Measurements from ENCODE around the gene FNBP1L. TPM values are rescaled to one million over a fixed set of nuclear protein-coding genes. Genes with fewer than 3 reads are reported as not detected.

The FNBP1L gene
- total RNA-seq, 3 donors from 2014 or later = 33.1 to 117 (median 63.6) TPM

DNA sequence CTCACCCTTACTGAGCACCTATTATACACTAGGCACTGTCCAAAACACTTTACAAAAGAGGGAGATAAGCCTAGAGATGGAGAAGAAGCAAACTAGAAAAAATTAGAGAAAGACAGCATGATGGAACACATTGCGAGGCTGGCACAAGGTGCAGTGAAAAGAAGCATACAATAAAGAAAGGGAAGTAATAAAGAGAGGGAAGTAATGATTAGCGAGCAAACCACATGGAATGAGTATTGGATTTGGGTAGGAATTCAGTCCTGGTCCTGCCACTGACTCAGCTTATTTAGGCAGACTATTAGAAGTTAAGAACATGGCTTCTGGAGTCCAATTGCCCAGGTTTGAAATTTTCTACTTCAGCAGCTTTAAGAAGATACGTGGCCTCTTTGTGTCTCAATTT lies 32.6 kb upstream of the FNBP1L start:
- H3K27ac ChIP-seq = no peak overlapping the region
- H3K4me1 ChIP-seq = no peaks in the 10 kb centered on the region
- intact Hi-C loops (cut with DNase I; ENCODE audit: low total_unique reads) = no loop called here
- TF ChIP-seq POLR2AphosphoS5 (IDR thresholded peaks at IDR 0.05) (no peak), CTCF (IDR thresholded peaks at IDR 0.05) (no peak), POLR2A (IDR thresholded peaks at IDR 0.05) (no peak)
- H3K27me3 ChIP-seq = no peaks in the 10 kb centered on the region
- H3K36me3 ChIP-seq = no peaks in the 10 kb centered on the region
- peak overlapping the region in 1 of 3 donors; percentile 3 for H3K4me3 ChIP-seq
- no peaks in the 10 kb centered on the region for H3K9me3 ChIP-seq
- no peak for DNase-seq (ENCODE audit: low spot score in 2 of 2)

GRCh38 chr1:93416183-93416582 lies 31.7 kb upstream of the FNBP1L start:
- H3K4me3 ChIP-seq = no peak overlapping the region
- intact Hi-C loops (cut with DNase I; ENCODE audit: low total_unique reads) = no loop called here
- H3K4me1 ChIP-seq = no peaks in the 10 kb centered on the region
- TF ChIP-seq POLR2A (IDR thresholded peaks at IDR 0.05) (no peak), CTCF (IDR thresholded peaks at IDR 0.05) (no peak), POLR2AphosphoS5 (IDR thresholded peaks at IDR 0.05) (no peak)
- no peak overlapping the region for H3K27ac ChIP-seq
- no peaks in the 10 kb centered on the region for H3K36me3 ChIP-seq
- H3K9me3 ChIP-seq = no peaks in the 10 kb centered on the region
- no peak for DNase-seq (ENCODE audit: low spot score in 2 of 2)
- H3K27me3 ChIP-seq = no peaks in the 10 kb centered on the region

DNA sequence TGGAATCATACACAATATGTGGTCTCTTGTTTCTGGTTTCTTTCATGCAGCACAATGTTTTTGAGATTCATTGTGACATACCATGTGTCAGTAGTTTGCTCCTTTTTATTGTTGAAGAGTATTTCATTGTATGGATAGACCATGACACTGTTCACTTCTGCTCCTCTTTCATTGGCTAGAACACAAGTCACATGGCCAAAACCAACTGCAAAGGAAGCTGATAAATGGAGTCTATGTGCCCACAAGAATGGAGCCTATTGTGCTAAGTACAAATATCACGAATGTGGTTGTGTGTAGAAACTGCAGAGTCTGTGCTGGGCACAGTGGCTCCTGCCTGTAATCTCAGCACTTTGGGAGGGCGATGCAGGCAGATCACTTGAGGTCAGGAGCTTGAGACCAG lies 28.6 kb upstream of the FNBP1L start:
- H3K36me3 ChIP-seq = no peaks in the 10 kb centered on the region
- no peak overlapping the region for H3K27ac ChIP-seq
- H3K27me3 ChIP-seq = no peaks in the 10 kb centered on the region
- intact Hi-C loops (cut with DNase I; ENCODE audit: low total_unique reads) = no loop called here
- no peaks in the 10 kb centered on the region for H3K4me1 ChIP-seq
- H3K9me3 ChIP-seq = no peaks in the 10 kb centered on the region
- TF ChIP-seq POLR2AphosphoS5 (IDR thresholded peaks at IDR 0.05) (no peak), CTCF (IDR thresholded peaks at IDR 0.05) (no peak), POLR2A (IDR thresholded peaks at IDR 0.05) (no peak)
- DNase-seq (ENCODE audit: low spot score in 2 of 2) = no peak
- H3K4me3 ChIP-seq = no peak overlapping the region

- no peak overlapping the region for H3K27ac ChIP-seq
- H3K4me3 ChIP-seq = no peak overlapping the region
- H3K36me3 ChIP-seq = no peaks in the 10 kb centered on the region
- no peak for TF ChIP-seq CTCF (IDR thresholded peaks at IDR 0.05)
- TF ChIP-seq POLR2A (IDR thresholded peaks at IDR 0.05) = no peak
- TF ChIP-seq POLR2AphosphoS5 (IDR thresholded peaks at IDR 0.05) = no peak
- DNase-seq (ENCODE audit: low spot score in 2 of 2) = no peak
- H3K4me1 ChIP-seq = no peaks in the 10 kb centered on the region
- intact Hi-C loops (cut with DNase I; ENCODE audit: low total_unique reads) = no loop called here
- H3K27me3 ChIP-seq = no peaks in the 10 kb centered on the region
- no peaks in the 10 kb centered on the region for H3K9me3 ChIP-seq
These were observed 27.5 kb upstream of the FNBP1L start for GRCh38 chr1:93420400-93420799.

DNA sequence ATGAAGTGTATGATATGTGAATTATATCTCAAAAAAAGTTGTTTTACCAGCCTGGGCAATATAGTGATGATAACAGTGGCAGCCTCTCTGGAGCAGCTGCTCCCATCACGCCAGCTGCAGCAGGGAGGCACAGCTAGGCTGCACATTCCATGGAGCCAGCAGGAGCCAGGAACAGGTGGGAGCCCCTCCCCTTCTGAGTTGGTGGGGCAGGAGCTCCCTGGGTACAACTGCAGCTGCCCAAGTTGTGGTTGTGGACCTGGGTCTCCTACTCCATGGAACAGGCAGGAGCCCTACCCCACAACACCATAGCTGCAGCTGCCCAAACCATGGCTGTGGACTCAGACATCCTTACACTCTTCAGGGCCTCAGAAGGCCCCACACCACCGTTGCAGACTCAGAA lies 21.7 kb upstream of the FNBP1L start:
- Histone ChIP-seq H3K4me1 (no peaks in the 10 kb centered on the region), H3K27me3 (no peaks in the 10 kb centered on the region), H3K9me3 (no peaks in the 10 kb centered on the region), H3K4me3 (no peak overlapping the region), H3K36me3 (no peaks in the 10 kb centered on the region), H3K27ac (no peak overlapping the region)
- no peak for TF ChIP-seq POLR2AphosphoS5 (IDR thresholded peaks at IDR 0.05)
- TF ChIP-seq POLR2A (IDR thresholded peaks at IDR 0.05) = no peak
- no peak for TF ChIP-seq CTCF (IDR thresholded peaks at IDR 0.05)
- DNase-seq (ENCODE audit: low spot score in 2 of 2) = no peak
- intact Hi-C loops (cut with DNase I; ENCODE audit: low total_unique reads) = no loop called here
